Ectodermal cell (in vitro differentiated cells): ENCODE data around the gene TMX1.

Experiments used
- H3K27ac ChIP-seq: 2 replicates; pipeline ENCODE4 v1.7.0; 2013; ENCODE audit warnings: mild to moderate bottlenecking, low read depth, low read length; ENCODE audit not compliant: insufficient read depth, poor library complexity, severe bottlenecking
- H3K27me3 ChIP-seq: 2 replicates; pipeline ENCODE4 v1.7.0; 2013; ENCODE audit warnings: mild to moderate bottlenecking, low read length; ENCODE audit not compliant: insufficient read depth, control insufficient read depth, poor library complexity, severe bottlenecking
- H3K36me3 ChIP-seq: one replicate; pipeline ENCODE4 v1.7.0; 2013; ENCODE audit warnings: low read length; ENCODE audit not compliant: control insufficient read depth, insufficient read depth
- H3K4me1 ChIP-seq: one replicate; pipeline ENCODE4 v1.7.0; 2013; ENCODE audit warnings: low read length; ENCODE audit not compliant: control insufficient read depth, insufficient read depth
- H3K4me3 ChIP-seq: 2 replicates; pipeline ENCODE4 v1.7.0; 2013; ENCODE audit warnings: low read depth, low read length, control low read depth; ENCODE audit not compliant: insufficient read depth
- H3K9me3 ChIP-seq: 2 replicates; pipeline ENCODE4 v1.7.0; 2013; ENCODE audit warnings: mild to moderate bottlenecking, low read length, moderate library complexity; ENCODE audit not compliant: control insufficient read depth
- WGBS, 2 experiments: methylation state at CpG; one replicate each; pipeline ENCODE4 v1.1.7; 2013; ENCODE audit warnings: missing lambda C conversion rate in 2 of 2; 5-methylcytosine and 5-hydroxymethylcytosine counted together

TMX1 gene

DNA sequence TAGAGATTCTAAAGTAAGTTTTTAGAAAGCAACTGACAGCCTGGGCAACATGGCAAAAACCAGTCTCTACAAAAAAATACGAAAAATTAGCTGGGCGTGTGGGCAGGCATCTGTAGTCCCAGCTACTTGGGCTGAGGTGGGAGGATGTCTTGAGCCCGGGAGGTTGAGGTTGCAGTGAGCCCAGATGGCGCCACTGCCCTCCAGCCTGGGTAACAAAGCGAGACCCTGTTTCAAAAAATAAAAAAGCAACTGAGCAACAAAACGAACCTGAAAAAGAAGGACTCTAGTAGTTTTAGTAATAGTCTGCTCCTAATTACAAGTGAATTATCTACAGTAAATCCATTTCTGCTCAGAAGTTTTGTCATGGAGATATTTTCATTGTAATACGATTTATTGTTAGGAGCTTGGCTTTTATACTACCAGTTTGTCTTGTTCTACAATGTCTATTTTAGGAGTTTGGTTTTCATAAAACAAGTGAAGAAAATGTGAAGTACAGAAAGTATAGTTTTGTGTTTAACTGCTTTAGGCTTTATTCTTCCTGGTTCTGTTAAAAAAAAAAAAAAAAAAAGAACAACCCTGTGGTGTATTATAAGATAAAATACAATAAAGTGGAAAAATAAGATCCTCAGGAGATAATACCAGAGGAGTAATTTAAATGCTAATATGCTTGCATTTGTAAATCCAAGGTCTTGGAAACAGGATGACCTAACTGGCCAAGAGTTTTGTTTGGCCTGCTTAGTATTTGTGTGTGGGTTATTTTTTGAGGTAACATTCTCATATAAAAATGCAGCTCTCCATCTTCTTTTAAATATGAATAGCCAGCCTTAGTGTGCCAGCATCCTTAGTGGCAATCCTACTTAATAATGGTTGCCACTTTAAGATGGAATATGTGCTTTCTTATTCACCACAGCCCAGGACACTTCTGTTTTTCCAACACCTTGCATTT, 2.8 kb downstream of the TMX1 start:
- Histone ChIP-seq H3K27ac (no peak overlapping the region), H3K27me3 (no peaks in the 10 kb centered on the region), H3K9me3 (no peaks in the 10 kb centered on the region), H3K36me3 (peaks cover 6% of the 10 kb centered on the region), H3K4me3 (peak overlapping the region; percentile 11), H3K4me1 (no peaks in the 10 kb centered on the region)
- 8 to 10% methylated on average over 6 to 7 of the region's 7 CpGs for WGBS, 2 experiments

DNA sequence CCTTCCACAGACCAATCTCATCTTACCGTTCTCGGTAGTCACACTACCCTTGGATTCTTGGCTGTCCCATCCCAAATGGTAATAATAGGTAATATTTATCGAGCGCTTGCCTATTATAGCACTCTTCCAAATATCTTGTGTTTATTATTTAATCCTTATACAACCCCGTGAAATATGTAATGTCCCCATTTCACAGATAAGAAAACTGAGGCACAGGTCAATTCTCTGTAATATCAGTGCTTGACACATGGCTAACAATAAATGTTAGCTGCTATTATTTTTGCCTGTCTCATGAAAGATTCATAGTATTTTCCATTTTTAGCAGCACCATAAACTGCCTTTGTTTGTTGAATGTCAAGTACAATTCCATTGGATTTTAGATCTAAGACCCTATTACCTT, 4.5 kb downstream of the TMX1 start:
- Histone ChIP-seq H3K27ac (no peak overlapping the region), H3K27me3 (no peaks in the 10 kb centered on the region), H3K4me1 (no peaks in the 10 kb centered on the region), H3K4me3 (no peak overlapping the region), H3K9me3 (no peaks in the 10 kb centered on the region), H3K36me3 (peaks cover 17% of the 10 kb centered on the region)
- WGBS, 2 experiments: 88 to 97% methylated on average over 3 to 5 of the region's 5 CpGs

GRCh38 chr14:51246032-51246431, 6.0 kb downstream of the TMX1 start:
- Histone ChIP-seq H3K27ac (no peak overlapping the region), H3K36me3 (peaks cover 28% of the 10 kb centered on the region)
- 68 to 83% methylated on average over 3 to 4 of the region's 4 CpGs for WGBS, 2 experiments

GRCh38 chr14:51248016-51248987, 8.3 kb downstream of the TMX1 start:
- WGBS, 2 experiments: 94 to 96% methylated on average over 3 to 4 of the region's 4 CpGs
- Histone ChIP-seq H3K36me3 (peaks cover 41% of the 10 kb centered on the region), H3K27me3 (no peaks in the 10 kb centered on the region), H3K9me3 (no peaks in the 10 kb centered on the region), H3K4me3 (no peak overlapping the region), H3K4me1 (no peaks in the 10 kb centered on the region), H3K27ac (no peak overlapping the region)

More at GRCh38 chr14:51246032-51246431, 6.0 kb downstream of the TMX1 start:
- no peaks in the 10 kb centered on the region for H3K9me3 ChIP-seq
- no peak overlapping the region for H3K4me3 ChIP-seq
- no peaks in the 10 kb centered on the region for H3K4me1 ChIP-seq
- no peaks in the 10 kb centered on the region for H3K27me3 ChIP-seq

DNA sequence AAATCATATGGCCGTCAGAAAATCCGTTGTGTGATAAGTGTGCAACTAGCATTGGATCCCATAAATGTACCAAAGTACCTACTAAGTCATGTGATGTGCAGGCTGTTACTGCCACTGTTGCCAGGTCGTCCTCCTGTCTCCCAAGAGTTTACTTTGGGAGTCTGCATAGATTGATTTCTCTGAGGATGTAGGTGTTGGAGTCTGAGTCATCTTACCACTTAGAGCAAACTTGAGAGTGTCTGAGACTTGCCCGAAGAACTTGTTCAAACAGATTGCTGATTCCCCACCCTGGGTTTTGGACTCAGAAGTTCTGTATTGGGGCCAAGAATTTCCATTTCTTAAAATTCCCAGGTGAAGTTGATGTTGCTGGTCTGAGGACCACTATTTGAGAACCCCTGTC, 11.4 kb downstream of the TMX1 start:
- 97 to 99% methylated on average over 4 of the region's 4 CpGs for WGBS, 2 experiments
- H3K4me1 ChIP-seq: no peaks in the 10 kb centered on the region
- no peaks in the 10 kb centered on the region for H3K9me3 ChIP-seq
- no peak overlapping the region for H3K4me3 ChIP-seq
- no peak overlapping the region for H3K27ac ChIP-seq
- H3K27me3 ChIP-seq: no peaks in the 10 kb centered on the region
- peaks cover 41% of the 10 kb centered on the region for H3K36me3 ChIP-seq

GRCh38 chr14:51253880-51254279, 13.8 kb downstream of the TMX1 start:
- no peaks in the 10 kb centered on the region for H3K4me1 ChIP-seq
- H3K27me3 ChIP-seq: no peaks in the 10 kb centered on the region
- peaks cover 30% of the 10 kb centered on the region for H3K36me3 ChIP-seq
- H3K27ac ChIP-seq: no peak overlapping the region
- no peak overlapping the region for H3K4me3 ChIP-seq
- H3K9me3 ChIP-seq: no peaks in the 10 kb centered on the region

GRCh38 chr14:51258280-51258679, 18.2 kb downstream of the TMX1 start:
- Histone ChIP-seq H3K27me3 (no peaks in the 10 kb centered on the region), H3K4me1 (peaks cover 5% of the 10 kb centered on the region), H3K9me3 (no peaks in the 10 kb centered on the region), H3K36me3 (no peaks in the 10 kb centered on the region), H3K4me3 (no peak overlapping the region), H3K27ac (no peak overlapping the region)
- WGBS, 2 experiments: 100% methylated on average over 1 of the region's 1 CpG; no CpG with 5 or more reads in 1 of the 2 experiments

DNA sequence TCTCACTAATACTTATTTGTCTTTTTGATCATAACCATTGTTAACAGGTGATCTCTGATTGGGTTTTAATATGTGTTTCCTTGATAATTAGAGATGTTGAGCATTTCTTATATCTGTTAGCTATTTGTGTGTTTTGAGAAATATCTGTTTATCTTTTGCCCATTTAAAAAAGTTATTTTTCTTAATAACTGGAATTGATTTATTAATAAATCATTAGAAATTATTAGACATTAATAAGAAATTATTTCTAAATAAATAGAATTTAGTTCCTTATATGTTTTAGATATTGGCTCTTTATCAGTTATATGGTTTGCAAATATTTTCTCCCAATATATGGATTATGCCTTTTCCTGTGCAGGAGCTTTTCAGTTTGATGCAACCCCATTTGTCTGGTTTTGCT, 18.7 kb downstream of the TMX1 start:
- H3K36me3 ChIP-seq: no peaks in the 10 kb centered on the region
- H3K9me3 ChIP-seq: no peaks in the 10 kb centered on the region
- H3K4me1 ChIP-seq: peaks cover 5% of the 10 kb centered on the region
- H3K27ac ChIP-seq: no peak overlapping the region
- H3K4me3 ChIP-seq: no peak overlapping the region
- no peaks in the 10 kb centered on the region for H3K27me3 ChIP-seq

GRCh38 chr14:51260225-51260624, 20.2 kb downstream of the TMX1 start:
- H3K27me3 ChIP-seq: no peaks in the 10 kb centered on the region
- H3K4me1 ChIP-seq: peaks cover 5% of the 10 kb centered on the region
- 96 to 98% methylated on average over 2 to 3 of the region's 3 CpGs for WGBS, 2 experiments
- no peaks in the 10 kb centered on the region for H3K36me3 ChIP-seq
- no peak overlapping the region for H3K27ac ChIP-seq
- H3K9me3 ChIP-seq: no peaks in the 10 kb centered on the region
- H3K4me3 ChIP-seq: no peak overlapping the region

DNA sequence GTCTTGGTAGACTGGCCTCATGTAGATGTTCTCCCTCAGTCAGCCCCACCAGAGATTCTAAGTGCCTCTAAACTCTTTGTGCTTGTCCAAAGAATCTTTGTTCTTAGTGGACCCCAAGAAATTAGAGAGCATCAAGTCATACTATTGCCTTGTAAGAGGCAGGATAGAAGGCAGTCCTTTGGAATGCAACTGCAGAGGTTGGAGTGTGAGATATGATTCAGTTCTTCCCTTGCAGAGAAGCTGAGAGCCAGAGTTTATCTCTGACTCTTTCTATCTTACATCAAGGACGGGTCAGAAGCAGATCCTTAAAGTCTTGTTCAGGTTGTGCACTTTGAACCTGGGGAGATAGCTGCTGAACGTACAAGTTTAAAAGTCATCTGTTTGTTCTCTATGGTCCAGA, 21.1 kb downstream of the TMX1 start:
- no peak overlapping the region for H3K4me3 ChIP-seq
- H3K4me1 ChIP-seq: peaks cover 5% of the 10 kb centered on the region
- H3K9me3 ChIP-seq: no peaks in the 10 kb centered on the region
- no peaks in the 10 kb centered on the region for H3K36me3 ChIP-seq
- no peak overlapping the region for H3K27ac ChIP-seq
- H3K27me3 ChIP-seq: no peaks in the 10 kb centered on the region
- 92 to 94% methylated on average over 2 of the region's 2 CpGs for WGBS, 2 experiments
